Measurements from ENCODE around the gene TRAPPC12. TPM values are rescaled to one million over a fixed set of nuclear protein-coding genes. Genes with fewer than 3 reads are reported as not detected.

Gene TRAPPC12
- total RNA-seq, 1 donor from 2014 or later: 89.7 TPM

DNA sequence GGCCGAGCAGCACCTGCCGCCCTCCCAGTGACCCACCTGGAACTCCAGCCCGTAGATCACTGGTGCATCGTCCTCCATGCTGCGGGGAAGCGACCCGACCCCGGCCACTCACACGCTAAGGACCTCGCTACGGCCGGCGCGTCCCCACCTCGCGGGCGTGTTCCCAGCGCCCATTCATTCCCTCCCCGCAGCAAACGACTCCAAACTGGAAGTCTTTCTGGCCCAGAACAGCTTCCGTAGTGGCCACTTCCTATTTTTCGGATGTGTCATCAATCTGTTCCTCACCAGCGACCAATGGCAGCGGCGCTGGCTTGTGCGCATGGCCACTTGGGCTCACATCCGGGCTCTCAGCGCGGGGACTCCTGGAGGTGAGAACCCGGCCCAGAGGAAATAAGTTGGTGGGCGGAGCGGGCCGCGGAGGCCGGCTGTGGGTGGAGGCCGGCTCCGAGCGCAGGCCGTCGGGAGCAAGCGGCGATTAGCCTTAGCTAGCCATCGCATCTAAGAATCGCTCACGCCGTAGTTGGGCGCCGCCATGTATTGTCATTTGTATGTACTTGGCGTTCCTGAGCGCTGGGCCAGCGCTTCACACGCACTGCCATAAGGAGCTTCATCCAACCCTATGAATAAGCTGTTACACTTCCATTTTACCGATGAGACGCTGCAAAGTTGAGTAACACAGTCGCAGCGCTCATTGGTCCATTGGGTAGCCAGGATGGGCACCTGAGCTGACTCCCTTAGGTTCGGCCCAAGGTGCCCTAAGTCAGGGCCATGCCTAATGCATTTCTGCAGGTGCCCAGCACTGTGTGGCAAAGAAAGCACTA lies 1.7 kb upstream of the TRAPPC12 start, which contains the start of gene EIPR1:
TSS of gene EIPR1 (minus strand) at position 207 of the 821 bp plus-strand sequence. CDS start at position 78, 129 bp downstream.
- Mint-ChIP-seq H3K9me3 (ENCODE audit: unreplicated experiment) (no peaks in the 10 kb centered on the region), H3K36me3 (ENCODE audit: unreplicated experiment) (peaks cover 5% of the 10 kb centered on the region), H3K4me3 (ENCODE audit: unreplicated experiment) (peak within 1 kb of the TSS; percentile 96), H3K4me1 (ENCODE audit: unreplicated experiment) (peaks cover 39% of the 10 kb centered on the region), H3K27me3 (ENCODE audit: unreplicated experiment) (no peaks in the 10 kb centered on the region), H3K27ac (ENCODE audit: unreplicated experiment) (peak within 1 kb of the TSS; percentile 92)
- TF ChIP-seq, protein P1, sequence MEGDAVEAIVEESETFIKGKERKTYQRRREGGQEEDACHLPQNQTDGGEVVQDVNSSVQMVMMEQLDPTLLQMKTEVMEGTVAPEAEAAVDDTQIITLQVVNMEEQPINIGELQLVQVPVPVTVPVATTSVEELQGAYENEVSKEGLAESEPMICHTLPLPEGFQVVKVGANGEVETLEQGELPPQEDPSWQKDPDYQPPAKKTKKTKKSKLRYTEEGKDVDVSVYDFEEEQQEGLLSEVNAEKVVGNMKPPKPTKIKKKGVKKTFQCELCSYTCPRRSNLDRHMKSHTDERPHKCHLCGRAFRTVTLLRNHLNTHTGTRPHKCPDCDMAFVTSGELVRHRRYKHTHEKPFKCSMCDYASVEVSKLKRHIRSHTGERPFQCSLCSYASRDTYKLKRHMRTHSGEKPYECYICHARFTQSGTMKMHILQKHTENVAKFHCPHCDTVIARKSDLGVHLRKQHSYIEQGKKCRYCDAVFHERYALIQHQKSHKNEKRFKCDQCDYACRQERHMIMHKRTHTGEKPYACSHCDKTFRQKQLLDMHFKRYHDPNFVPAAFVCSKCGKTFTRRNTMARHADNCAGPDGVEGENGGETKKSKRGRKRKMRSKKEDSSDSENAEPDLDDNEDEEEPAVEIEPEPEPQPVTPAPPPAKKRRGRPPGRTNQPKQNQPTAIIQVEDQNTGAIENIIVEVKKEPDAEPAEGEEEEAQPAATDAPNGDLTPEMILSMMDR (IDR thresholded peaks at IDR 0.05): peak; percentile 8
- peak; percentile 98 for DNase-seq (ENCODE audit: extremely low spot score, unreplicated experiment)

DNA sequence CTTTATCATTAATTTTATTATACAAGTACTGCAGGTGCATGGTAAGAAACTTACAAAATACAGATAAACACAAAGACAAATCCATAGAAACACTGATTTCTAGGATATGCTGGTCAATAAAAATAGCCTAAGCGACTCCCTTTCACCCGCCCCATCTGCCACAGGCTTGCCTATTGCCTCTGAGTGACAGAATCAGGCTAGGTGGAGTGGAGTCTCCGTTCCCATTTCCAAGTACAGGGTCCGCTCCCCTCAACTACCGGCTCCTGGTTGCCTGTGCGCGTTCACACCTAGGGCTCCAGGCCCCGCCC lies 201 bp upstream of the TRAPPC12 start:
- TF ChIP-seq, protein P1 (IDR thresholded peaks at IDR 0.05): no peak
- H3K27ac Mint-ChIP-seq (ENCODE audit: unreplicated experiment): peak overlapping the region; percentile 92
- peak overlapping the region; percentile 96 for H3K4me3 Mint-ChIP-seq (ENCODE audit: unreplicated experiment)
- H3K4me1 Mint-ChIP-seq (ENCODE audit: unreplicated experiment): peaks cover 39% of the 10 kb centered on the region
- H3K27me3 Mint-ChIP-seq (ENCODE audit: unreplicated experiment): no peaks in the 10 kb centered on the region
- no peaks in the 10 kb centered on the region for H3K9me3 Mint-ChIP-seq (ENCODE audit: unreplicated experiment)
- DNase-seq (ENCODE audit: extremely low spot score, unreplicated experiment): no peak
- peaks cover 8% of the 10 kb centered on the region for H3K36me3 Mint-ChIP-seq (ENCODE audit: unreplicated experiment)

DNA sequence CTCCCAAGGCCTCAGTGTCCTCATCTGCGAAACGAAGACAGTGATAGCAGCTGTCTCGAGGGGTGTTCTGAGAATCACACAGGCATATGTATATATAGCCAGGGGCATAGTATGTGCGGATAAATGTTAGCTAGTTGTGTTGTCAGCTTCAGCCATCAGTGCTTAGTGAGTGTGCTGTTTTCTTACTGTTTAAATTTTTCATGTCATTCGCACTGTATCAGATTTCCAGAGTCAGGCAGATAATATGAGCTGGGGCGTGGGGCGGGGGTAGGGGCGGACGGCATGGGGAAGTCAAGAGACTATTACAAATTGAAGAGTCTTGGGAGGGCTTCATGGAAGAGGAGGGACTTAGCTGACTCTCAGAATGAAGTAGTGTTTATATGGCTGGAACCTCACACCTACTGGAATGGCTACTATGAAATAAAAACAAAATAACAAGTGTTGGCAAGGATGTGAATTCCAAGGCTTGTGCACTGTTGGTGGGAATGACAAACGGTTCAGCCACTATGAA lies 7.0 kb downstream of the TRAPPC12 start:
- no peak for DNase-seq (ENCODE audit: extremely low spot score, unreplicated experiment)
- peaks cover 16% of the 10 kb centered on the region for H3K4me1 Mint-ChIP-seq (ENCODE audit: unreplicated experiment)
- H3K4me3 Mint-ChIP-seq (ENCODE audit: unreplicated experiment): no peak overlapping the region
- peaks cover 32% of the 10 kb centered on the region for H3K36me3 Mint-ChIP-seq (ENCODE audit: unreplicated experiment)
- peak overlapping the region; percentile 77 for H3K27ac Mint-ChIP-seq (ENCODE audit: unreplicated experiment)
- H3K27me3 Mint-ChIP-seq (ENCODE audit: unreplicated experiment): no peaks in the 10 kb centered on the region
- TF ChIP-seq, protein P1 (IDR thresholded peaks at IDR 0.05): no peak
- no peaks in the 10 kb centered on the region for H3K9me3 Mint-ChIP-seq (ENCODE audit: unreplicated experiment)

DNA sequence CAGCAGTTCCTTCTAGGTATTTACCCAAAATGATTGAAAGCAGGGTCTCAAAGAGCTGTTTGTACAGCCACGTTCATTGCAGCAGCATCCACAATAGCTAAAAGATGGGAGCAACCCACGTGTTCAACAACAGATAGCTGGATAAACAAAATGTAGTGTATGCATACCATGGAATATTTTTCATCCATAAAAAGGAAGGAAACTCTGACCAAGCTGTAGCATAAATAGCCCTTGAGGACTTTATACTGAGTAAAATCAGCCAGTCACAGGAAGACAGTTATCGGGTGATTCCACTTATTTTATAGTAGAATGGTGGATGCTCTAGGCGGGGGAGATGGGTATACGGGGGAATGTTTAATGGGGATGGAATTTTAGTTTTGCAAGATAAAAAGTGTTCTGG lies 7.5 kb downstream of the TRAPPC12 start:
- Mint-ChIP-seq H3K36me3 (ENCODE audit: unreplicated experiment) (peaks cover 28% of the 10 kb centered on the region), H3K4me3 (ENCODE audit: unreplicated experiment) (no peak overlapping the region), H3K4me1 (ENCODE audit: unreplicated experiment) (peaks cover 12% of the 10 kb centered on the region), H3K27me3 (ENCODE audit: unreplicated experiment) (no peaks in the 10 kb centered on the region), H3K9me3 (ENCODE audit: unreplicated experiment) (no peaks in the 10 kb centered on the region), H3K27ac (ENCODE audit: unreplicated experiment) (peak overlapping the region; percentile 77)
- TF ChIP-seq, protein P1 (IDR thresholded peaks at IDR 0.05): no peak
- no peak for DNase-seq (ENCODE audit: extremely low spot score, unreplicated experiment)

DNA sequence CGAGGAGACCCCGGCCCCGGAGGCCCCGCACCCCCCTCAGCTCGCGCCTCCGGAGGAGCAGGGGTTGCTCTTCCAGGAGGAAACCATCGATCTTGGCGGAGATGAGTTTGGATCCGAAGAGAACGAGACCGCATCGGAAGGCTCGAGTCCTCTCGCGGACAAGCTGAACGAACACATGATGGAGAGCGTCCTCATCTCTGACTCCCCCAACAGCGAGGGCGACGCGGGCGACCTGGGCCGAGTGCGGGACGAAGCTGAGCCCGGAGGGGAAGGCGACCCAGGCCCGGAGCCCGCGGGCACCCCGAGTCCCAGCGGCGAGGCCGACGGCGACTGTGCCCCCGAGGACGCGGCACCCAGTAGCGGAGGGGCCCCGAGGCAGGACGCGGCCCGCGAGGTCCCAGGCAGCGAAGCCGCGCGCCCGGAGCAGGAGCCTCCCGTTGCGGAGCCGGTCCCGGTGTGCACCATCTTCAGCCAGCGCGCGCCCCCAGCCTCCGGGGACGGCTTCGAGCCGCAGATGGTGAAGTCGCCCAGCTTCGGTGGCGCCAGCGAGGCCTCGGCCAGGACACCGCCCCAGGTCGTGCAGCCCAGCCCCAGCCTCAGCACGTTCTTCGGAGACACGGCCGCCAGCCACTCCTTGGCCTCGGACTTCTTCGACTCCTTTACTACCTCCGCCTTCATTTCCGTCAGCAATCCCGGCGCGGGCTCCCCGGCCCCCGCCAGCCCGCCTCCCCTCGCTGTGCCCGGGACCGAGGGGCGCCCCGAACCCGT lies 8.3 kb downstream of the TRAPPC12 start:
- DNase-seq (ENCODE audit: extremely low spot score, unreplicated experiment): no peak
- Mint-ChIP-seq H3K36me3 (ENCODE audit: unreplicated experiment) (peaks cover 32% of the 10 kb centered on the region), H3K27ac (ENCODE audit: unreplicated experiment) (no peak overlapping the region), H3K4me1 (ENCODE audit: unreplicated experiment) (peaks cover 12% of the 10 kb centered on the region), H3K9me3 (ENCODE audit: unreplicated experiment) (no peaks in the 10 kb centered on the region), H3K4me3 (ENCODE audit: unreplicated experiment) (no peak overlapping the region), H3K27me3 (ENCODE audit: unreplicated experiment) (no peaks in the 10 kb centered on the region)
- TF ChIP-seq, protein P1 (IDR thresholded peaks at IDR 0.05): no peak

Measured in osteocyte (in vitro differentiated cells).